Subcutaneous abdominal adipose tissue (tissue), 5 donors: Measurements from ENCODE around the gene OSBPL1A.
A peak's percentile ranks its signal among the peaks of the same experiment; 100 is the strongest.
"Not testable (repeated sequence)": the region's sequence is repeated elsewhere in the genome, so short reads cannot be mapped to it uniquely, and the experiment has no call there.

Source experiments
- H3K27ac ChIP-seq: one replicate; pipeline ENCODE4 v1.7.0; 2013; ENCODE audit warnings: low read depth, mild to moderate bottlenecking, inconsistent platforms, low read length, moderate library complexity
- H3K27me3 ChIP-seq, 5 donors: one replicate each; pipeline ENCODE4 v1.7.0; 2013; ENCODE audit warnings: low read length in 5 of 5, inconsistent platforms in 1 of 5; ENCODE audit not compliant: control insufficient read depth in 5 of 5, insufficient read depth in 4 of 5
- H3K36me3 ChIP-seq, 5 donors: one replicate each; pipeline ENCODE4 v1.7.0; 2013; ENCODE audit warnings: low read length in 5 of 5; ENCODE audit not compliant: control insufficient read depth in 5 of 5, insufficient read depth in 5 of 5
- H3K4me1 ChIP-seq, 5 donors: one replicate each; pipeline ENCODE4 v1.7.0; 2013; ENCODE audit warnings: low read length in 5 of 5, mild to moderate bottlenecking in 3 of 5, moderate library complexity in 1 of 5; ENCODE audit not compliant: control insufficient read depth in 5 of 5, insufficient read depth in 5 of 5
- H3K4me3 ChIP-seq, 5 donors: one replicate each; pipeline ENCODE4 v1.7.0; 2013; ENCODE audit warnings: low read length in 5 of 5, low read depth in 1 of 5
- H3K9ac ChIP-seq, 5 donors: one replicate each; pipeline ENCODE4 v1.7.0; 2013; ENCODE audit warnings: low read length in 5 of 5, mild to moderate bottlenecking in 4 of 5, moderate library complexity in 3 of 5
- H3K9me3 ChIP-seq, 5 donors: one replicate each; pipeline ENCODE4 v1.7.0; 2013; ENCODE audit warnings: low read length in 5 of 5; ENCODE audit not compliant: control insufficient read depth in 5 of 5
- donor health status: healthy.
- donor health status: healthy.
- donor health status: healthy.
- donor health status: healthy.
- donor health status: healthy.

The OSBPL1A gene

GRCh38 chr18:24170360-24170759 is 227.3 kb downstream of the OSBPL1A start:
- H3K27me3 ChIP-seq, result no peaks in the 10 kb centered on the region
- H3K9ac ChIP-seq, result no peak overlapping the region
- H3K4me3 ChIP-seq, result no peak overlapping the region
- no peaks in the 10 kb centered on the region for H3K4me1 ChIP-seq
- no peak overlapping the region for H3K27ac ChIP-seq
- no peaks in the 10 kb centered on the region for H3K9me3 ChIP-seq
- peaks cover 40 to 67% (median 62%) of the 10 kb centered on the region in 5 donors for H3K36me3 ChIP-seq

- Histone ChIP-seq H3K9me3 (no peaks in the 10 kb centered on the region), H3K27ac (no peak overlapping the region), H3K9ac (no peak overlapping the region), H3K4me1 (no peaks in the 10 kb centered on the region), H3K27me3 (no peaks in the 10 kb centered on the region), H3K4me3 (no peak overlapping the region), H3K36me3 (peaks cover 38 to 78% (median 67%) of the 10 kb centered on the region in 5 donors)
Measured at GRCh38 chr18:24168496-24168895, 229.1 kb downstream of the OSBPL1A start.

- H3K4me1 ChIP-seq, result no peaks in the 10 kb centered on the region
- no peak overlapping the region for H3K4me3 ChIP-seq
- peaks cover 57 to 92% (median 80%) of the 10 kb centered on the region in 5 donors for H3K36me3 ChIP-seq
- H3K9ac ChIP-seq, result no peak overlapping the region
- H3K9me3 ChIP-seq, result no peaks in the 10 kb centered on the region
- H3K27me3 ChIP-seq, result no peaks in the 10 kb centered on the region
- no peak overlapping the region for H3K27ac ChIP-seq
Measured at GRCh38 chr18:24161304-24161703, 236.3 kb downstream of the OSBPL1A start.

- Histone ChIP-seq H3K27ac (no peak overlapping the region), H3K9ac (no peak overlapping the region), H3K27me3 (no peaks in the 10 kb centered on the region), H3K4me1 (no peaks in the 10 kb centered on the region), H3K36me3 (peaks cover 51 to 92% (median 80%) of the 10 kb centered on the region in 5 donors), H3K9me3 (no peaks in the 10 kb centered on the region), H3K4me3 (no peak overlapping the region)
Measured at GRCh38 chr18:24160086-24160485, 237.5 kb downstream of the OSBPL1A start.

GRCh38 chr18:24157855-24158254 is 239.8 kb downstream of the OSBPL1A start:
- Histone ChIP-seq H3K4me1 (no peaks in the 10 kb centered on the region), H3K27me3 (no peaks in the 10 kb centered on the region), H3K4me3 (no peak overlapping the region), H3K36me3 (peaks cover 50 to 77% (median 72%) of the 10 kb centered on the region in 5 donors), H3K27ac (no peak overlapping the region), H3K9ac (no peak overlapping the region), H3K9me3 (no peaks in the 10 kb centered on the region)

GRCh38 chr18:24153397-24153796 is 244.2 kb downstream of the OSBPL1A start:
- Histone ChIP-seq H3K9me3 (no peaks in the 10 kb centered on the region), H3K36me3 (peaks cover 17 to 38% (median 37%) of the 10 kb centered on the region in 5 donors), H3K4me3 (no peak overlapping the region), H3K4me1 (no peaks in the 10 kb centered on the region), H3K27ac (no peak overlapping the region), H3K9ac (no peak overlapping the region), H3K27me3 (no peaks in the 10 kb centered on the region)

GRCh38 chr18:24149591-24149990 is 248.0 kb downstream of the OSBPL1A start:
- not testable (repeated sequence) for H3K27ac ChIP-seq, H3K4me1 ChIP-seq, H3K4me3 ChIP-seq, H3K9me3 ChIP-seq, H3K9ac ChIP-seq, H3K27me3 ChIP-seq
- H3K36me3 ChIP-seq, result peaks cover 5 to 17% (median 10%) of the 10 kb centered on the region in 5 donors

GRCh38 chr18:24142376-24142775 is 255.2 kb downstream of the OSBPL1A start:
- H3K4me3 ChIP-seq, result no peak overlapping the region
- H3K9ac ChIP-seq, result no peak overlapping the region
- H3K36me3 ChIP-seq, result no peaks in the 10 kb centered on the region
- no peaks in the 10 kb centered on the region for H3K27me3 ChIP-seq
- H3K27ac ChIP-seq, result no peak overlapping the region
- no peaks in the 10 kb centered on the region for H3K9me3 ChIP-seq
- peaks cover 0 to 21% (median 15%) of the 10 kb centered on the region in 5 donors for H3K4me1 ChIP-seq

GRCh38 chr18:24140697-24141096 is 256.9 kb downstream of the OSBPL1A start:
- Histone ChIP-seq H3K27me3 (no peaks in the 10 kb centered on the region), H3K9me3 (no peaks in the 10 kb centered on the region), H3K4me3 (no peak overlapping the region), H3K36me3 (no peaks in the 10 kb centered on the region), H3K27ac (no peak overlapping the region), H3K4me1 (peaks cover 0 to 21% (median 15%) of the 10 kb centered on the region in 5 donors), H3K9ac (no peak overlapping the region)

GRCh38 chr18:24138789-24139616 is 258.6 kb downstream of the OSBPL1A start, which contains the start of gene CABYR:
Gene CABYR (plus strand): TSS chr18:24139062. CDS start chr18:24143115, 4,053 bp downstream.
- H3K9me3 ChIP-seq, result no peaks in the 10 kb centered on the region
- peak within 1 kb of the TSS in 4 of 5 donors; percentile 66 to 79 (median 70) for H3K9ac ChIP-seq
- H3K27me3 ChIP-seq, result no peaks in the 10 kb centered on the region
- H3K4me3 ChIP-seq, result peak within 1 kb of the TSS; percentile 65 to 86 (median 69)
- no peaks in the 10 kb centered on the region for H3K36me3 ChIP-seq
- peak within 1 kb of the TSS; percentile 4 for H3K27ac ChIP-seq
- H3K4me1 ChIP-seq, result peaks cover 0 to 21% (median 15%) of the 10 kb centered on the region in 5 donors
